ENCODE results near the gene CACNA1E. TPM values are rescaled to one million over a fixed set of nuclear protein-coding genes. Genes with fewer than 3 reads are reported as not detected.

Gene CACNA1E
- total RNA-seq, 1 donor from 2014 or later: 0.31 TPM

GRCh38 chr1:181545395-181545794 lies 62.1 kb downstream of the CACNA1E start:
- no peak overlapping the region for H3K27ac Mint-ChIP-seq (ENCODE audit: unreplicated experiment)
- peaks cover 5% of the 10 kb centered on the region for H3K27me3 Mint-ChIP-seq (ENCODE audit: unreplicated experiment)
- peaks cover 19% of the 10 kb centered on the region for H3K4me1 Mint-ChIP-seq (ENCODE audit: unreplicated experiment)
- H3K9me3 Mint-ChIP-seq (ENCODE audit: unreplicated experiment): no peaks in the 10 kb centered on the region
- no peaks in the 10 kb centered on the region for H3K36me3 Mint-ChIP-seq (ENCODE audit: low read depth, unreplicated experiment)
- H3K4me3 Mint-ChIP-seq (ENCODE audit: unreplicated experiment): no peak overlapping the region
- DNase-seq (ENCODE audit: low spot score): no peak
- TF ChIP-seq CTCF (IDR thresholded peaks at IDR 0.05; ENCODE audit: unreplicated experiment): no peak

- TF ChIP-seq CTCF (IDR thresholded peaks at IDR 0.05; ENCODE audit: unreplicated experiment): no peak
- Mint-ChIP-seq H3K4me3 (ENCODE audit: unreplicated experiment) (no peak overlapping the region), H3K4me1 (ENCODE audit: unreplicated experiment) (peaks cover 15% of the 10 kb centered on the region), H3K36me3 (ENCODE audit: low read depth, unreplicated experiment) (no peaks in the 10 kb centered on the region), H3K9me3 (ENCODE audit: unreplicated experiment) (no peaks in the 10 kb centered on the region), H3K27ac (ENCODE audit: unreplicated experiment) (no peak overlapping the region), H3K27me3 (ENCODE audit: unreplicated experiment) (peaks cover 9% of the 10 kb centered on the region)
- DNase-seq (ENCODE audit: low spot score): no peak
Observed at GRCh38 chr1:181548497-181548896, 65.2 kb downstream of the CACNA1E start.

- no peaks in the 10 kb centered on the region for H3K9me3 Mint-ChIP-seq (ENCODE audit: unreplicated experiment)
- no peak overlapping the region for H3K27ac Mint-ChIP-seq (ENCODE audit: unreplicated experiment)
- peaks cover 8% of the 10 kb centered on the region for H3K27me3 Mint-ChIP-seq (ENCODE audit: unreplicated experiment)
- H3K4me1 Mint-ChIP-seq (ENCODE audit: unreplicated experiment): peaks cover 7% of the 10 kb centered on the region
- H3K4me3 Mint-ChIP-seq (ENCODE audit: unreplicated experiment): no peak overlapping the region
- no peak for DNase-seq (ENCODE audit: low spot score)
- no peak for TF ChIP-seq CTCF (IDR thresholded peaks at IDR 0.05; ENCODE audit: unreplicated experiment)
- no peaks in the 10 kb centered on the region for H3K36me3 Mint-ChIP-seq (ENCODE audit: low read depth, unreplicated experiment)
Observed at GRCh38 chr1:181551249-181551648, 67.9 kb downstream of the CACNA1E start.

- H3K27me3 Mint-ChIP-seq (ENCODE audit: unreplicated experiment): peaks cover 8% of the 10 kb centered on the region
- H3K9me3 Mint-ChIP-seq (ENCODE audit: unreplicated experiment): no peaks in the 10 kb centered on the region
- no peak overlapping the region for H3K4me3 Mint-ChIP-seq (ENCODE audit: unreplicated experiment)
Observed at GRCh38 chr1:181551754-181552153, 68.4 kb downstream of the CACNA1E start.

GRCh38 chr1:181554465-181554864 lies 71.1 kb downstream of the CACNA1E start:
- Mint-ChIP-seq H3K36me3 (ENCODE audit: low read depth, unreplicated experiment) (no peaks in the 10 kb centered on the region), H3K4me1 (ENCODE audit: unreplicated experiment) (no peaks in the 10 kb centered on the region), H3K4me3 (ENCODE audit: unreplicated experiment) (no peak overlapping the region), H3K27ac (ENCODE audit: unreplicated experiment) (no peak overlapping the region), H3K9me3 (ENCODE audit: unreplicated experiment) (no peaks in the 10 kb centered on the region), H3K27me3 (ENCODE audit: unreplicated experiment) (peaks cover 8% of the 10 kb centered on the region)
- DNase-seq (ENCODE audit: low spot score): no peak
- TF ChIP-seq CTCF (IDR thresholded peaks at IDR 0.05; ENCODE audit: unreplicated experiment): no peak

More at GRCh38 chr1:181551754-181552153, 68.4 kb downstream of the CACNA1E start:
- Mint-ChIP-seq H3K36me3 (ENCODE audit: low read depth, unreplicated experiment) (no peaks in the 10 kb centered on the region), H3K4me1 (ENCODE audit: unreplicated experiment) (peaks cover 4% of the 10 kb centered on the region), H3K27ac (ENCODE audit: unreplicated experiment) (no peak overlapping the region)
- TF ChIP-seq CTCF (IDR thresholded peaks at IDR 0.05; ENCODE audit: unreplicated experiment): no peak
- DNase-seq (ENCODE audit: low spot score): no peak
